ENCODE data around the gene AFF1.
A peak's percentile ranks its signal among the peaks of the same experiment; 100 is the strongest.

Gene AFF1

GRCh38 chr4:87100168-87100567 is 165.4 kb downstream of the AFF1 start:
- Histone ChIP-seq H3K9me3 (ENCODE audit: control insufficient read depth, low read length) (no peaks in the 10 kb centered on the region), H3K4me3 (ENCODE audit: low read length) (no peak overlapping the region), H3K36me3 (ENCODE audit: control insufficient read depth, insufficient read depth, low read length) (no peaks in the 10 kb centered on the region), H3K9ac (ENCODE audit: low read length) (no peak overlapping the region), H3K27me3 (ENCODE audit: control insufficient read depth, insufficient read depth, low read length) (no peaks in the 10 kb centered on the region), H3K4me1 (ENCODE audit: control insufficient read depth, insufficient read depth, low read length) (peaks cover 15% of the 10 kb centered on the region)

- no peak overlapping the region for H3K4me3 ChIP-seq (ENCODE audit: low read length)
- H3K4me1 ChIP-seq (ENCODE audit: control insufficient read depth, insufficient read depth, low read length), result peaks cover 20% of the 10 kb centered on the region
- H3K27me3 ChIP-seq (ENCODE audit: control insufficient read depth, insufficient read depth, low read length), result no peaks in the 10 kb centered on the region
- no peaks in the 10 kb centered on the region for H3K36me3 ChIP-seq (ENCODE audit: control insufficient read depth, insufficient read depth, low read length)
- H3K9me3 ChIP-seq (ENCODE audit: control insufficient read depth, low read length), result no peaks in the 10 kb centered on the region
- no peak overlapping the region for H3K9ac ChIP-seq (ENCODE audit: low read length)
Observed at GRCh38 chr4:87101543-87102199, 166.9 kb downstream of the AFF1 start.

GRCh38 chr4:87103086-87103485 is 168.3 kb downstream of the AFF1 start:
- H3K36me3 ChIP-seq (ENCODE audit: control insufficient read depth, insufficient read depth, low read length), result peaks cover 2% of the 10 kb centered on the region
- H3K4me1 ChIP-seq (ENCODE audit: control insufficient read depth, insufficient read depth, low read length), result peaks cover 20% of the 10 kb centered on the region
- no peak overlapping the region for H3K9ac ChIP-seq (ENCODE audit: low read length)

GRCh38 chr4:87103691-87104187 is 168.9 kb downstream of the AFF1 start:
- Histone ChIP-seq H3K4me3 (ENCODE audit: low read length) (no peak overlapping the region), H3K27me3 (ENCODE audit: control insufficient read depth, insufficient read depth, low read length) (no peaks in the 10 kb centered on the region), H3K9ac (ENCODE audit: low read length) (peak overlapping the region; percentile 26), H3K9me3 (ENCODE audit: control insufficient read depth, low read length) (no peaks in the 10 kb centered on the region), H3K36me3 (ENCODE audit: control insufficient read depth, insufficient read depth, low read length) (peaks cover 3% of the 10 kb centered on the region), H3K4me1 (ENCODE audit: control insufficient read depth, insufficient read depth, low read length) (peaks cover 20% of the 10 kb centered on the region)

More at GRCh38 chr4:87103086-87103485, 168.3 kb downstream of the AFF1 start:
- no peak overlapping the region for H3K4me3 ChIP-seq (ENCODE audit: low read length)
- no peaks in the 10 kb centered on the region for H3K9me3 ChIP-seq (ENCODE audit: control insufficient read depth, low read length)
- H3K27me3 ChIP-seq (ENCODE audit: control insufficient read depth, insufficient read depth, low read length), result no peaks in the 10 kb centered on the region

- H3K9ac ChIP-seq (ENCODE audit: low read length), result no peak overlapping the region
- peaks cover 20% of the 10 kb centered on the region for H3K4me1 ChIP-seq (ENCODE audit: control insufficient read depth, insufficient read depth, low read length)
- H3K9me3 ChIP-seq (ENCODE audit: control insufficient read depth, low read length), result no peaks in the 10 kb centered on the region
- H3K36me3 ChIP-seq (ENCODE audit: control insufficient read depth, insufficient read depth, low read length), result peaks cover 3% of the 10 kb centered on the region
- no peaks in the 10 kb centered on the region for H3K27me3 ChIP-seq (ENCODE audit: control insufficient read depth, insufficient read depth, low read length)
- no peak overlapping the region for H3K4me3 ChIP-seq (ENCODE audit: low read length)
Observed at GRCh38 chr4:87105101-87105845, 170.5 kb downstream of the AFF1 start.

GRCh38 chr4:87108142-87108546 is 173.3 kb downstream of the AFF1 start:
- Histone ChIP-seq H3K4me3 (ENCODE audit: low read length) (no peak overlapping the region), H3K27me3 (ENCODE audit: control insufficient read depth, insufficient read depth, low read length) (no peaks in the 10 kb centered on the region), H3K9me3 (ENCODE audit: control insufficient read depth, low read length) (no peaks in the 10 kb centered on the region), H3K4me1 (ENCODE audit: control insufficient read depth, insufficient read depth, low read length) (peaks cover 20% of the 10 kb centered on the region), H3K9ac (ENCODE audit: low read length) (no peak overlapping the region), H3K36me3 (ENCODE audit: control insufficient read depth, insufficient read depth, low read length) (peaks cover 3% of the 10 kb centered on the region)

GRCh38 chr4:87109121-87109520 is 174.3 kb downstream of the AFF1 start:
- Histone ChIP-seq H3K9ac (ENCODE audit: low read length) (no peak overlapping the region), H3K4me3 (ENCODE audit: low read length) (no peak overlapping the region), H3K36me3 (ENCODE audit: control insufficient read depth, insufficient read depth, low read length) (peaks cover 3% of the 10 kb centered on the region), H3K9me3 (ENCODE audit: control insufficient read depth, low read length) (no peaks in the 10 kb centered on the region), H3K4me1 (ENCODE audit: control insufficient read depth, insufficient read depth, low read length) (peaks cover 14% of the 10 kb centered on the region), H3K27me3 (ENCODE audit: control insufficient read depth, insufficient read depth, low read length) (no peaks in the 10 kb centered on the region)

- Histone ChIP-seq H3K9me3 (ENCODE audit: control insufficient read depth, low read length) (no peaks in the 10 kb centered on the region), H3K4me3 (ENCODE audit: low read length) (no peak overlapping the region), H3K36me3 (ENCODE audit: control insufficient read depth, insufficient read depth, low read length) (peaks cover 8% of the 10 kb centered on the region), H3K4me1 (ENCODE audit: control insufficient read depth, insufficient read depth, low read length) (peaks cover 6% of the 10 kb centered on the region), H3K27me3 (ENCODE audit: control insufficient read depth, insufficient read depth, low read length) (no peaks in the 10 kb centered on the region), H3K9ac (ENCODE audit: low read length) (no peak overlapping the region)
Observed at GRCh38 chr4:87109945-87110344, 175.1 kb downstream of the AFF1 start.

GRCh38 chr4:87112063-87112462 is 177.3 kb downstream of the AFF1 start:
- H3K36me3 ChIP-seq (ENCODE audit: control insufficient read depth, insufficient read depth, low read length), result peaks cover 20% of the 10 kb centered on the region
- H3K27me3 ChIP-seq (ENCODE audit: control insufficient read depth, insufficient read depth, low read length), result no peaks in the 10 kb centered on the region
- no peaks in the 10 kb centered on the region for H3K9me3 ChIP-seq (ENCODE audit: control insufficient read depth, low read length)
- peaks cover 1% of the 10 kb centered on the region for H3K4me1 ChIP-seq (ENCODE audit: control insufficient read depth, insufficient read depth, low read length)
- no peak overlapping the region for H3K9ac ChIP-seq (ENCODE audit: low read length)
- H3K4me3 ChIP-seq (ENCODE audit: low read length), result no peak overlapping the region

- no peaks in the 10 kb centered on the region for H3K9me3 ChIP-seq (ENCODE audit: control insufficient read depth, low read length)
- H3K4me3 ChIP-seq (ENCODE audit: low read length), result no peak overlapping the region
- peaks cover 18% of the 10 kb centered on the region for H3K36me3 ChIP-seq (ENCODE audit: control insufficient read depth, insufficient read depth, low read length)
- H3K4me1 ChIP-seq (ENCODE audit: control insufficient read depth, insufficient read depth, low read length), result peaks cover 10% of the 10 kb centered on the region
- no peaks in the 10 kb centered on the region for H3K27me3 ChIP-seq (ENCODE audit: control insufficient read depth, insufficient read depth, low read length)
- no peak overlapping the region for H3K9ac ChIP-seq (ENCODE audit: low read length)
Observed at GRCh38 chr4:87114245-87115062, 179.6 kb downstream of the AFF1 start.

GRCh38 chr4:87116231-87116630 is 181.4 kb downstream of the AFF1 start:
- no peak overlapping the region for H3K4me3 ChIP-seq (ENCODE audit: low read length)
- H3K9me3 ChIP-seq (ENCODE audit: control insufficient read depth, low read length), result no peaks in the 10 kb centered on the region
- no peak overlapping the region for H3K9ac ChIP-seq (ENCODE audit: low read length)
- H3K27me3 ChIP-seq (ENCODE audit: control insufficient read depth, insufficient read depth, low read length), result no peaks in the 10 kb centered on the region
- peaks cover 18% of the 10 kb centered on the region for H3K36me3 ChIP-seq (ENCODE audit: control insufficient read depth, insufficient read depth, low read length)
- H3K4me1 ChIP-seq (ENCODE audit: control insufficient read depth, insufficient read depth, low read length), result peaks cover 22% of the 10 kb centered on the region

Measured in mucosa of stomach (tissue), 1 donor.